Right atrium auricular region (tissue), 2 donors: ENCODE results near the gene ST3GAL2. TPM values are rescaled to one million over a fixed set of nuclear protein-coding genes. Genes with fewer than 3 reads are reported as not detected.

Experiments used
- DNase-seq: peaks from one replicate; pipeline ENCODE4 v3.0.0-alpha.2; 2019; ENCODE audit warnings: low spot score
- H3K27ac ChIP-seq, 2 donors: fragments of 200-600 bp; sonication (generic); 1 replicate in 1 of 2; 2 replicates in 1 of 2; pipeline ENCODE4 v1.5.1; 2016 to 2019
- H3K27me3 ChIP-seq, 2 donors: fragments of 200-600 bp; sonication (generic); one replicate each; pipeline versions ENCODE4 v1.5.1 to v1.6.0; 2017 to 2019
- H3K36me3 ChIP-seq: fragments of 200-600 bp; sonication (generic); one replicate; pipeline ENCODE4 v1.5.1; 2016
- H3K4me1 ChIP-seq, 2 donors: fragments of 200-600 bp; sonication (generic); one replicate each; pipeline versions ENCODE4 v1.5.1 to v1.6.0; 2017 to 2019
- H3K4me3 ChIP-seq, 2 donors: fragments of 200-600 bp; sonication (generic); 1 replicate in 1 of 2; 2 replicates in 1 of 2; pipeline ENCODE4 v1.5.1; 2017 to 2019; ENCODE audit warnings: mild to moderate bottlenecking in 1 of 2, moderate library complexity in 1 of 2
- H3K9me3 ChIP-seq, 2 donors: fragments of 200-600 bp; sonication (generic); one replicate each; pipeline ENCODE4 v1.5.1; 2019
- total RNA-seq, 2 donors: library from RNA; depleted of rRNA; stranded (reverse); fragments of >200 nt; gene quantifications; one replicate each; pipeline ENCODE4 v1.1.0, GENCODE V29; 2016
- TF ChIP-seq, protein P1 (sequence below), 2 donors: fragments of 200-600 bp; sonication (generic); IDR thresholded peaks; one replicate each; pipeline ENCODE4 v1.5.1; 2019; ENCODE audit warnings: antibody characterized with exemption in 2 of 2

The ST3GAL2 gene
- total RNA-seq, 2 donors from 2014 or later = 13.5 to 16.9 TPM

DNA sequence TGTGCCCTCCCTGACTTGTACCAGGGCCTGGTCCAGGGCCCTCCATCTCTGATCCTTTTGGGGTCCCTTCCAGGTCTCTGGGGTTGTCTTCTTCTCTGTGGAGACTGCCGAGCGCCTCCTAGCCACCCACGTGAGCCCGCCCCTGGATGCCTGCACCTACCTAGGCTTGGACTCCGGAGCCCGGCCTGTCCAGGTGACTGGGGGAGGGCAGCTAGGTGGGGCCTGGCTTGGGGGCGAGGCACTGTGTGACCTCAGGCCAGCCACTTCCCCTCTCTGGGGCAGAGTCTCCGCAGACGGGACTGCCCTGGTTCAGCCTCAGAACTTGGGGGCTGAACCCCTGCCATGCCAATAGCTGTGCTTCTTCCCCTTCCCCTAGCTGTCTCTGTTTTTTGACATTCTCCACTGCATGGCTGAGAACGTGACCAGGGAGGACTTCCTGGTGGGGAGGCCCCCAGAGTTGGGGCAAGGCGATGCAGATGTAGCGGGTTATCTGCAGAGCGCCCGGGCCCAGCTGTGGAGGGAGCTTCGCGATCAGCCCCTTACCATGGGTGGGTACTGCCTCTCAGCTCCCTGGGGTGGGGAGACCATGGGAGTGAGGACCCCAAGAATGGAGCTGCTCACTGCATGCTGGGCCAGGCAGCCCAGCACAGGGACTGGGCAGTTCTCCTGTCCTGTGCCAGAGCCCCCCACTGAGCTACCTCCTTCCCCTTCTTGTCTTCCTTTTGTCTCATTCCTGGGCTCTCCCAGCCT lies 30.1 kb upstream of the ST3GAL2 start:
- Histone ChIP-seq H3K27ac (no peak overlapping the region), H3K4me1 (no peaks in the 10 kb centered on the region), H3K36me3 (peaks cover 20% of the 10 kb centered on the region), H3K9me3 (no peaks in the 10 kb centered on the region), H3K4me3 (no peak overlapping the region), H3K27me3 (no peaks in the 10 kb centered on the region)
- DNase-seq = no peak
- TF ChIP-seq, protein P1, sequence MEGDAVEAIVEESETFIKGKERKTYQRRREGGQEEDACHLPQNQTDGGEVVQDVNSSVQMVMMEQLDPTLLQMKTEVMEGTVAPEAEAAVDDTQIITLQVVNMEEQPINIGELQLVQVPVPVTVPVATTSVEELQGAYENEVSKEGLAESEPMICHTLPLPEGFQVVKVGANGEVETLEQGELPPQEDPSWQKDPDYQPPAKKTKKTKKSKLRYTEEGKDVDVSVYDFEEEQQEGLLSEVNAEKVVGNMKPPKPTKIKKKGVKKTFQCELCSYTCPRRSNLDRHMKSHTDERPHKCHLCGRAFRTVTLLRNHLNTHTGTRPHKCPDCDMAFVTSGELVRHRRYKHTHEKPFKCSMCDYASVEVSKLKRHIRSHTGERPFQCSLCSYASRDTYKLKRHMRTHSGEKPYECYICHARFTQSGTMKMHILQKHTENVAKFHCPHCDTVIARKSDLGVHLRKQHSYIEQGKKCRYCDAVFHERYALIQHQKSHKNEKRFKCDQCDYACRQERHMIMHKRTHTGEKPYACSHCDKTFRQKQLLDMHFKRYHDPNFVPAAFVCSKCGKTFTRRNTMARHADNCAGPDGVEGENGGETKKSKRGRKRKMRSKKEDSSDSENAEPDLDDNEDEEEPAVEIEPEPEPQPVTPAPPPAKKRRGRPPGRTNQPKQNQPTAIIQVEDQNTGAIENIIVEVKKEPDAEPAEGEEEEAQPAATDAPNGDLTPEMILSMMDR (IDR thresholded peaks at IDR 0.05) = no peak

DNA sequence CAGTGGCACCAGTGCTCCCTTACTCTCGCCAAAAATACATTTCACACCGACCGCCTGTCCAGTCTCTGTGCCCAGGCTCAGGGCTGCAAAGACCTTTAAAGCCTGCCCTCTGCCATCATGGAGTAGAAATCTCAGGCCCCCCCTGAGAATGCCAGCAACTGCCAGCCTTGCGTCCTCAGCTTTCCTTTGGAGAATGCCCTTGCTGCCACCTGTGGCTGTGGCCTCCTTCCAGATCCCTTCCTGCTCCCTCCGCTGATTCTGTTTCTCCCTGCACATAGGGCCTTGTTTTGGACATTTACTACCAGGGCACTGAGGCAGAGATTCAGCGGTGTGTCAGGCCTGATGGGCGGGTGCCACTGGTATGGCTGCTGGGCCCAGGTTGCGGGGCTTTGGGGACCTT lies 28.7 kb upstream of the ST3GAL2 start:
- Histone ChIP-seq H3K4me3 (no peak overlapping the region), H3K27me3 (no peaks in the 10 kb centered on the region), H3K27ac (no peak overlapping the region), H3K9me3 (no peaks in the 10 kb centered on the region), H3K4me1 (no peaks in the 10 kb centered on the region), H3K36me3 (peaks cover 7% of the 10 kb centered on the region)
- TF ChIP-seq, protein P1 (IDR thresholded peaks at IDR 0.05) = no peak
- DNase-seq = no peak

DNA sequence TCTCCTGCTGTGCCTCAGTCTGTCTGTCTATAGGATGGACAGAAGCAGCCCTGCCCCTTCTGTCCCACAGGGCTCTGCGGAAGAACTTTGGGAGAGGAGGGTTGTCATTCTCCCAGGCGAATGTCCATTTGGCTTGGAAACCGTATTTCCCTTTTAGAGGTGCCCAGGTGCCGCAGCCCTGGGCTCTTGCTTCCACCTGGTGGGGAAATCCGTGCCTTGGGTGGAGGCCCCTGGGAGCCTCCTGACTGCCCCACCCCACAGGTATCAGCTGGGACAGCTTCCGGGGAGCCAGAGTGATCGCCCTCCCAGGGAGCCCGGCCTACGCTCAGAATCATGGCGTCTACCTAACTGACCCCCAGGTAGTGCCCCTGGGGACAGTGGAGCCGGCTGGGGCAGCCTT lies 28.2 kb upstream of the ST3GAL2 start:
- Histone ChIP-seq H3K9me3 (no peaks in the 10 kb centered on the region), H3K27ac (no peak overlapping the region), H3K36me3 (peaks cover 7% of the 10 kb centered on the region), H3K4me1 (no peaks in the 10 kb centered on the region), H3K27me3 (no peaks in the 10 kb centered on the region), H3K4me3 (no peak overlapping the region)
- TF ChIP-seq, protein P1 (IDR thresholded peaks at IDR 0.05) = no peak
- no peak for DNase-seq

DNA sequence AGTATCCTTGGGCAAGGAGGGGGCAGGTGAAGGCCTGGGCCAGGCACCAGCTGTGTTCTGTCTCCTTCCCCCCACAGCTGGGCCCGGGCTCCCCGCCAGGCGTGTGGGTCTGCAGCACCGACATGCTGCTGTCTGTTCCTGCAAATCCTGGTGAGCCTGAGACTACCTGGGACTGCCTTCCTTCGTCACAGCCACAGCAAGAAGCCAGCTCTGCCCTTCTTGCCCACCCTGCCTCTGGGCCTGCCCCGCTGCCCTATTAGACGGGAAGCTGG lies 27.8 kb upstream of the ST3GAL2 start:
- TF ChIP-seq, protein P1 (IDR thresholded peaks at IDR 0.05) = no peak
- no peak overlapping the region for H3K27ac ChIP-seq
- DNase-seq = no peak
- H3K36me3 ChIP-seq = peaks cover 7% of the 10 kb centered on the region
- no peak overlapping the region for H3K4me3 ChIP-seq
- H3K4me1 ChIP-seq = no peaks in the 10 kb centered on the region
- no peaks in the 10 kb centered on the region for H3K27me3 ChIP-seq
- no peaks in the 10 kb centered on the region for H3K9me3 ChIP-seq

DNA sequence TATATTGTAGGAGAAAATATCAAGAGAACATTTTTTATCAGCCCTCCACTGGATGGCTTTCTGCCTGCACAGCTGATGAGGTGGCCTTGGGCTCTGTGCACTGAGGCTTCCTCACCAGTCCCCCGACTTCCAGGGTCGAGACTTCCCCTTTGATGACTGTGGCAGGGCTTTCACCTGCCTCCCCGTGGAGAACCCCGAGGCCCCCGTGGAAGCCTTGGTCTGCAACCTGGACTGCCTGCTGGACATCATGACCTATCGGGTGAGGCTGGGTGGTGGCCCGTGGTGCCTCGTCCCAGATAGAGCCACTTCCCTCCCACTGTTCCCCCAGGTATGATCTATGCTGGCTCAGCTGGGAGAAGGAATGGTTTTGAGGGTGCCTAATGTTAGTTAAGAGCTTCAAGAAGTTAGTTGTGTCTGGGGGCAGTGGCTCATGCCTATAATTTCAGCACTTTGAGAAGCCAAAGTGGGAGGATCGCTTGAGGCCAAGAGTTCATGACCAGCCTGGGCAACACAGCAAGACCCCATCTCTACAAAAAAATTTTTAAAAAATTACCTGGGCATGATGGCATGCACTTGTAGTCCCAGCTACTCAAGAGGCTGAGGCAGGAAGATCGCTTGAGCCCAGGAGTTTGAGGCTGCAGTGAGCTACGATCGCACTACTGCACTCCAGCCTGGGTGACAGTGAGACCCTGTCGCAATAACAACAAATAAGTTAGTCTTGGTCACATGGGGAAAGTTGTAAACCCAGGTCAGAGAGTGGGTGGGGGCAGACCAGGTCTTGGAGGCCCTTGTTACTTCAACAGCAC lies 27.3 kb upstream of the ST3GAL2 start:
- Histone ChIP-seq H3K4me3 (no peak overlapping the region), H3K36me3 (peaks cover 7% of the 10 kb centered on the region), H3K27ac (no peak overlapping the region), H3K4me1 (peaks cover 0 to 4% of the 10 kb centered on the region in 2 donors), H3K9me3 (no peaks in the 10 kb centered on the region), H3K27me3 (no peaks in the 10 kb centered on the region)
- TF ChIP-seq, protein P1 (IDR thresholded peaks at IDR 0.05) = no peak
- DNase-seq = no peak
